ENCODE results near the gene ADAMTS12.

The ADAMTS12 gene

GRCh38 chr5:33501899-33502298 lies 389.9 kb downstream of the ADAMTS12 start:
- TF ChIP-seq CTCF (IDR thresholded peaks at IDR 0.05): no peak

- TF ChIP-seq CTCF (IDR thresholded peaks at IDR 0.05): no peak
These were observed 390.5 kb downstream of the ADAMTS12 start for GRCh38 chr5:33501260-33501659.

GRCh38 chr5:33494466-33494865 lies 397.3 kb downstream of the ADAMTS12 start:
- no peak for TF ChIP-seq CTCF (IDR thresholded peaks at IDR 0.05)

- no peak for TF ChIP-seq CTCF (IDR thresholded peaks at IDR 0.05)
These were observed 399.8 kb downstream of the ADAMTS12 start for GRCh38 chr5:33491941-33492340.

- no peak for TF ChIP-seq CTCF (IDR thresholded peaks at IDR 0.05)
These were observed 401.6 kb downstream of the ADAMTS12 start for GRCh38 chr5:33490071-33490665.

GRCh38 chr5:33489481-33490067 lies 402.2 kb downstream of the ADAMTS12 start:
- TF ChIP-seq CTCF (IDR thresholded peaks at IDR 0.05): no peak

GRCh38 chr5:33488558-33489355 lies 403.0 kb downstream of the ADAMTS12 start:
- no peak for TF ChIP-seq CTCF (IDR thresholded peaks at IDR 0.05)

Data from LNCAP (cell line).